GM21447 (cell line): Measurements from ENCODE around the gene C19orf44.

Experiments used
- ATAC-seq: cut with Tn5 transposase; IDR thresholded peaks from one replicate; pipeline ENCODE4 v1.9.1; 2021; ENCODE audit not compliant: unreplicated experiment

Gene C19orf44

GRCh38 chr19:16516381-16516780, 20.2 kb downstream of the C19orf44 start:
- ATAC-seq = no peak

GRCh38 chr19:16516923-16517610, 20.9 kb downstream of the C19orf44 start:
- ATAC-seq = no peak

GRCh38 chr19:16518061-16518460, 21.9 kb downstream of the C19orf44 start:
- no peak for ATAC-seq

GRCh38 chr19:16518483-16519229, 22.5 kb downstream of the C19orf44 start:
- no peak for ATAC-seq

- ATAC-seq = no peak
Measured at GRCh38 chr19:16519230-16519687, 23.1 kb downstream of the C19orf44 start.

GRCh38 chr19:16520074-16520973, 24.1 kb downstream of the C19orf44 start:
- ATAC-seq = no peak

GRCh38 chr19:16520986-16521624, 24.9 kb downstream of the C19orf44 start:
- ATAC-seq = no peak

GRCh38 chr19:16521715-16522289, 25.6 kb downstream of the C19orf44 start:
- ATAC-seq = no peak

GRCh38 chr19:16522559-16523377, 26.6 kb downstream of the C19orf44 start:
- ATAC-seq = no peak

GRCh38 chr19:16524991-16525734, 29.0 kb downstream of the C19orf44 start:
- ATAC-seq = no peak

- ATAC-seq = no peak
Measured at GRCh38 chr19:16525751-16526481, 29.7 kb downstream of the C19orf44 start.

- no peak for ATAC-seq
Measured at GRCh38 chr19:16527334-16527935, 31.2 kb downstream of the C19orf44 start.

- no peak for ATAC-seq
Measured at GRCh38 chr19:16527971-16528521, 31.9 kb downstream of the C19orf44 start.

GRCh38 chr19:16529466-16530144, 33.4 kb downstream of the C19orf44 start:
- ATAC-seq = no peak

- ATAC-seq = no peak
Measured at GRCh38 chr19:16530540-16531379, 34.6 kb downstream of the C19orf44 start.

GRCh38 chr19:16531380-16531669, 35.1 kb downstream of the C19orf44 start:
- ATAC-seq = no peak
